WTC11 (cell line): ENCODE measurements around the gene SCRN3. TPM values are rescaled to one million over a fixed set of nuclear protein-coding genes. Genes with fewer than 3 reads are reported as not detected.
"Not testable (repeated sequence)": the region's sequence is repeated elsewhere in the genome, so short reads cannot be mapped to it uniquely, and the experiment has no call there.

Experiments
- ATAC-seq: fragments of 200-7000 bp; cut with Tn5 transposase; 2 replicates; pipeline ENCODE4 v1.10.0; 2021; ENCODE audit warnings: mild to moderate bottlenecking, moderate library complexity
- CTCF ChIA-PET: fragments of 300-600 bp; sonication (Branson Sonifier 250); formaldehyde crosslinking; loops from one replicate; lab custom pipeline; 2021; ENCODE audit warnings: antibody characterized with exemption; lab: Charles Lee
- POLR2A ChIA-PET: fragments of 350-600 bp; sonication (Branson Sonifier 250); formaldehyde crosslinking; loops from one replicate; lab custom pipeline; 2021; ENCODE audit warnings: antibody characterized with exemption; lab: Charles Lee
- DNase-seq: peaks from one replicate; pipeline ENCODE4 v3.0.0; 2021; ENCODE audit warnings: low spot score
- H3K27ac Mint-ChIP-seq: 2 replicates; pipeline ENCODE4 v1.8.0; 2021; ENCODE audit warnings: mixed read lengths
- H3K27me3 Mint-ChIP-seq: 2 replicates; pipeline ENCODE4 v1.8.0; 2021; ENCODE audit warnings: low read depth, mild to moderate bottlenecking, moderate library complexity, mixed read lengths
- H3K36me3 Mint-ChIP-seq: 2 replicates; pipeline ENCODE4 v1.8.0; 2021; ENCODE audit warnings: mixed read lengths
- H3K4me1 Mint-ChIP-seq: 2 replicates; pipeline ENCODE4 v1.8.0; 2022; ENCODE audit warnings: mixed read lengths
- H3K4me3 Mint-ChIP-seq: 2 replicates; pipeline ENCODE4 v1.8.0; 2021; ENCODE audit warnings: mild to moderate bottlenecking, moderate library complexity, mixed read lengths
- H3K9me3 Mint-ChIP-seq: 2 replicates; pipeline ENCODE4 v1.8.0; 2021; ENCODE audit warnings: mixed read lengths
- ATF1 ChIP-seq: sonication (generic); formaldehyde crosslinking; IDR thresholded peaks from 2 replicates; pipeline ENCODE4 v1.8.1; 2023; ENCODE audit warnings: mild to moderate bottlenecking, moderate library complexity, missing genetic modification reagents
- CREM ChIP-seq: sonication (generic); formaldehyde crosslinking; IDR thresholded peaks from 2 replicates; pipeline ENCODE4 v1.8.1; 2022; ENCODE audit warnings: mild to moderate bottlenecking, missing genetic modification reagents, moderate library complexity
- EMX1 ChIP-seq: fragments of 250-450 bp; sonication (Bioruptor Pico); IDR thresholded peaks from 2 replicates; pipeline ENCODE4 v1.8.0; 2021; ENCODE audit warnings: mild to moderate bottlenecking
- FOXP1 ChIP-seq: sonication (generic); formaldehyde crosslinking; IDR thresholded peaks from 2 replicates; pipeline ENCODE4 v1.8.0; 2022; ENCODE audit warnings: missing genetic modification reagents, mild to moderate bottlenecking, moderate library complexity, borderline replicate concordance
- IRF2 ChIP-seq: sonication (generic); formaldehyde crosslinking; IDR thresholded peaks from 2 replicates; pipeline ENCODE4 v1.8.0; 2022; ENCODE audit warnings: low read depth, missing genetic modification reagents, borderline replicate concordance
- MXD4 ChIP-seq: fragments of 250-450 bp; sonication (Bioruptor Pico); IDR thresholded peaks from 2 replicates; pipeline ENCODE4 v1.8.0; 2021; ENCODE audit warnings: mild to moderate bottlenecking, moderate library complexity, borderline replicate concordance
- NR1H2 ChIP-seq: sonication (generic); formaldehyde crosslinking; IDR thresholded peaks from 2 replicates; pipeline ENCODE4 v1.9.0; 2021; ENCODE audit warnings: mild to moderate bottlenecking, moderate library complexity, missing genetic modification reagents
- NR2C2 ChIP-seq: sonication (generic); formaldehyde crosslinking; IDR thresholded peaks from 2 replicates; pipeline ENCODE4 v1.8.0; 2022; ENCODE audit warnings: mild to moderate bottlenecking, missing genetic modification reagents
- SOX15 ChIP-seq: fragments of 250-450 bp; sonication (Bioruptor Pico); IDR thresholded peaks from 2 replicates; pipeline ENCODE4 v1.9.0; 2021; ENCODE audit warnings: mild to moderate bottlenecking
- TP53 ChIP-seq: sonication (generic); formaldehyde crosslinking; IDR thresholded peaks from 2 replicates; pipeline ENCODE4 v1.8.1; 2023; ENCODE audit warnings: mild to moderate bottlenecking, missing genetic modification reagents
- ZNF219 ChIP-seq: sonication (generic); formaldehyde crosslinking; IDR thresholded peaks from 2 replicates; pipeline ENCODE4 v1.8.0; 2023; ENCODE audit warnings: missing genetic modification reagents, mild to moderate bottlenecking, borderline replicate concordance
- ZNF317 ChIP-seq: sonication (generic); formaldehyde crosslinking; IDR thresholded peaks from 2 replicates; pipeline ENCODE4 v1.8.1; 2023; ENCODE audit warnings: low read depth, mild to moderate bottlenecking, moderate library complexity, missing genetic modification reagents, borderline replicate concordance
- ZNF396 ChIP-seq: fragments of 250-450 bp; sonication (Bioruptor Pico); IDR thresholded peaks from 2 replicates; pipeline ENCODE4 v1.8.0; 2021; ENCODE audit warnings: mild to moderate bottlenecking, moderate library complexity, borderline replicate concordance
- total RNA-seq: library from RNA; stranded (reverse); gene quantifications from 3 replicates; pipeline ENCODE4 v1.2.3, GENCODE V29; 2021
- TF ChIP-seq, protein P1 (sequence below): sonication (generic); formaldehyde crosslinking; IDR thresholded peaks from 2 replicates; pipeline ENCODE4 v1.8.0; 2023; ENCODE audit warnings: mild to moderate bottlenecking, missing genetic modification reagents
- TF ChIP-seq, protein P2 (sequence below): sonication (generic); formaldehyde crosslinking; IDR thresholded peaks from 2 replicates; pipeline ENCODE4 v1.8.1; 2023; ENCODE audit warnings: mild to moderate bottlenecking, missing genetic modification reagents, moderate library complexity
- TF ChIP-seq, protein P3 (sequence below): sonication (generic); formaldehyde crosslinking; IDR thresholded peaks from 2 replicates; pipeline ENCODE4 v1.8.1; 2022; ENCODE audit warnings: low read depth, mild to moderate bottlenecking, moderate library complexity, missing genetic modification reagents, borderline replicate concordance
- TF ChIP-seq, protein P4 (sequence below): sonication (generic); formaldehyde crosslinking; IDR thresholded peaks from 2 replicates; pipeline ENCODE4 v1.8.1; 2022; ENCODE audit warnings: mild to moderate bottlenecking, missing genetic modification reagents, moderate library complexity, borderline replicate concordance
- TF ChIP-seq, protein P5 (sequence below): fragments of 250-450 bp; sonication (Bioruptor Pico); IDR thresholded peaks from 2 replicates; pipeline ENCODE4 v1.9.0; 2021; ENCODE audit warnings: mild to moderate bottlenecking

The SCRN3 gene
- total RNA-seq, 1 experiment from 2014 or later = 8.0 TPM

DNA sequence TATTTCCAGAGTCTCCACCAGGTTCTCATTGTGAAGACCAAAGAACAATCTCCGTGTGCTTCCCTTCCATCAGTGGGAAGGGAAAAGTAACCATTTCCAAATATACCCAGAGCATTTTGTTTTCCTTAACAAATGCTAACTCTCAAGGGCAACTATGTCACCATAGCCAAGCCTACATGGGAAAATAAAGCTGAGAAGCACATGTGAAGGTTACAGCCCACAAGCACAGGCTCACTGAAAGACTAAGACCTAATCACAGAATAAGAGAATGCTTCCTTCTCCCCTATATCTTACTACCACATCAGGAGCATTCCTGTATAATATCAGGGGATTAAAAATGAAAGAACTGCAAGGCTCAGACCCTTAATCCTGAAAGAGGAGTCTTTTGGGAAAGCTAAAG, 32.6 kb upstream of the SCRN3 start (continued):
- TF ChIP-seq, protein P1, sequence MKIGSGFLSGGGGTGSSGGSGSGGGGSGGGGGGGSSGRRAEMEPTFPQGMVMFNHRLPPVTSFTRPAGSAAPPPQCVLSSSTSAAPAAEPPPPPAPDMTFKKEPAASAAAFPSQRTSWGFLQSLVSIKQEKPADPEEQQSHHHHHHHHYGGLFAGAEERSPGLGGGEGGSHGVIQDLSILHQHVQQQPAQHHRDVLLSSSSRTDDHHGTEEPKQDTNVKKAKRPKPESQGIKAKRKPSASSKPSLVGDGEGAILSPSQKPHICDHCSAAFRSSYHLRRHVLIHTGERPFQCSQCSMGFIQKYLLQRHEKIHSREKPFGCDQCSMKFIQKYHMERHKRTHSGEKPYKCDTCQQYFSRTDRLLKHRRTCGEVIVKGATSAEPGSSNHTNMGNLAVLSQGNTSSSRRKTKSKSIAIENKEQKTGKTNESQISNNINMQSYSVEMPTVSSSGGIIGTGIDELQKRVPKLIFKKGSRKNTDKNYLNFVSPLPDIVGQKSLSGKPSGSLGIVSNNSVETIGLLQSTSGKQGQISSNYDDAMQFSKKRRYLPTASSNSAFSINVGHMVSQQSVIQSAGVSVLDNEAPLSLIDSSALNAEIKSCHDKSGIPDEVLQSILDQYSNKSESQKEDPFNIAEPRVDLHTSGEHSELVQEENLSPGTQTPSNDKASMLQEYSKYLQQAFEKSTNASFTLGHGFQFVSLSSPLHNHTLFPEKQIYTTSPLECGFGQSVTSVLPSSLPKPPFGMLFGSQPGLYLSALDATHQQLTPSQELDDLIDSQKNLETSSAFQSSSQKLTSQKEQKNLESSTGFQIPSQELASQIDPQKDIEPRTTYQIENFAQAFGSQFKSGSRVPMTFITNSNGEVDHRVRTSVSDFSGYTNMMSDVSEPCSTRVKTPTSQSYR (CRISPR knock-in tag) = no peak
- TF ChIP-seq, protein P2, sequence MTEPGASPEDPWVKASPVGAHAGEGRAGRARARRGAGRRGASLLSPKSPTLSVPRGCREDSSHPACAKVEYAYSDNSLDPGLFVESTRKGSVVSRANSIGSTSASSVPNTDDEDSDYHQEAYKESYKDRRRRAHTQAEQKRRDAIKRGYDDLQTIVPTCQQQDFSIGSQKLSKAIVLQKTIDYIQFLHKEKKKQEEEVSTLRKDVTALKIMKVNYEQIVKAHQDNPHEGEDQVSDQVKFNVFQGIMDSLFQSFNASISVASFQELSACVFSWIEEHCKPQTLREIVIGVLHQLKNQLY (CRISPR knock-in tag) = no peak
- TF ChIP-seq, protein P3, sequence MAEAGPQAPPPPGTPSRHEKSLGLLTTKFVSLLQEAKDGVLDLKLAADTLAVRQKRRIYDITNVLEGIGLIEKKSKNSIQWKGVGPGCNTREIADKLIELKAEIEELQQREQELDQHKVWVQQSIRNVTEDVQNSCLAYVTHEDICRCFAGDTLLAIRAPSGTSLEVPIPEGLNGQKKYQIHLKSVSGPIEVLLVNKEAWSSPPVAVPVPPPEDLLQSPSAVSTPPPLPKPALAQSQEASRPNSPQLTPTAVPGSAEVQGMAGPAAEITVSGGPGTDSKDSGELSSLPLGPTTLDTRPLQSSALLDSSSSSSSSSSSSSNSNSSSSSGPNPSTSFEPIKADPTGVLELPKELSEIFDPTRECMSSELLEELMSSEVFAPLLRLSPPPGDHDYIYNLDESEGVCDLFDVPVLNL (CRISPR knock-in tag) = no peak
- TF ChIP-seq, protein P4, sequence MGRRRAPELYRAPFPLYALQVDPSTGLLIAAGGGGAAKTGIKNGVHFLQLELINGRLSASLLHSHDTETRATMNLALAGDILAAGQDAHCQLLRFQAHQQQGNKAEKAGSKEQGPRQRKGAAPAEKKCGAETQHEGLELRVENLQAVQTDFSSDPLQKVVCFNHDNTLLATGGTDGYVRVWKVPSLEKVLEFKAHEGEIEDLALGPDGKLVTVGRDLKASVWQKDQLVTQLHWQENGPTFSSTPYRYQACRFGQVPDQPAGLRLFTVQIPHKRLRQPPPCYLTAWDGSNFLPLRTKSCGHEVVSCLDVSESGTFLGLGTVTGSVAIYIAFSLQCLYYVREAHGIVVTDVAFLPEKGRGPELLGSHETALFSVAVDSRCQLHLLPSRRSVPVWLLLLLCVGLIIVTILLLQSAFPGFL (CRISPR knock-in tag) = no peak
- no peak for TF ChIP-seq ZNF219
- no peak for TF ChIP-seq FOXP1
- no peak for TF ChIP-seq NR2C2 (CRISPR knock-in tag)

DNA sequence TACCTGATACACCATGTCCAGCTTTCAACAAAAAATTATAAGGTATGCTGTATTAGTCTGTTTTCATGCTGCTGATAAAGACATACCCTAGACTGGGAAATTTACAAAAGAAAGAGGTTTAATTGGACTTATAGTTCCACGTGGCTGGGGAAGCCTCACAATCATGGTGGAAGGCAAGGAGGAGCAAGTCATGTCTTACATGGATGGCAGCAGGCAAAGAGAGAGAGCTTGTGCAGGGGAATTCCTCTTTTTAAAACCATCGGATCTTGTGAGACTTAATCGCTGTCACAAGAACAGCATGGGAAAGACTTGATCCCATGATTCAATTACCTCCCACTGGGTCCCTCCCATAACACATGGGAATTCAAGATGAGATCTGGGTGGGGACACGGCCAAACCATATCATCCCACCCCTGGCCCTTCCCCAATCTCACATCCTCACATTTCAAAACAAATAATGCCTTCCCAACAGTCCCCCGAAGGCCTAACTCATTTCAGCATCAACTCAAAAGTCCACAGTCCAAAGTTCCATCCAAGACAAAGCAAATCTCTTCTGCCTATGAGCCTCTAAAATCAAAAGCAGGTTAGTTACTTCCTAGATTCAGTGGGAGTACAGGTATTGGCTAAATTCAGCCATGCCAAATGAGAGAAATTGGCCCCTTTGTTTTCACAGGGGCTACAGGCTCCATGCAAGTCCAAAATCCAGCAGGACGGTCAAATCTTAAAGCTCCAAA, 31.9 kb upstream of the SCRN3 start:
- DNase-seq, H3K4me3 Mint-ChIP-seq, ATAC-seq, H3K4me1 Mint-ChIP-seq, H3K27me3 Mint-ChIP-seq, CTCF ChIA-PET, H3K27ac Mint-ChIP-seq, POLR2A ChIA-PET: not testable (repeated sequence)
- H3K9me3 Mint-ChIP-seq = peaks cover 46% of the 10 kb centered on the region
- H3K36me3 Mint-ChIP-seq = peaks cover 50% of the 10 kb centered on the region

DNA sequence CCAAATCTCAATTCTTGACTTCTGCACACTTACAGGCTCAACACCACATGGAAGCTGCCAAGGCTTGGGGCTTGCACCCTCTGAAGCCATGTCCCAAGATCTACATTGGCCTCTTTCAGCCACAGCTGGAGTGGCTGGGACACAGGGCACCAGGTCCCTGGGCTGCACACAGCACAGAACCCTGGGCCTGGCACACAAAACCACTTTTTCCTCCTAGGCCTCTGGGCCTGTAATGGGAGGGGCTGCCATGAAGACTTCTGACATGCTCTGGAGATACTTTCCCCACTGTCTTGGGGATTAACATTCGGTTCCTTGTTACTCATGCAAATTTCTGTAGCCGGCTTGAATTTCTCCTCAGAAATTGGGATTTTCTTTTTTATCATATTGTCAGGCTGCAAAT, 30.9 kb upstream of the SCRN3 start:
- ATAC-seq (no peak), DNase-seq (no peak)
- ChIA-PET CTCF (no interaction called here), POLR2A (no interaction called here)
- Mint-ChIP-seq H3K27me3 (peaks cover 3% of the 10 kb centered on the region; the same call in 1 of the 2 replicates), H3K36me3 (peaks cover 47% of the 10 kb centered on the region)
- TF ChIP-seq NR2C2 (CRISPR knock-in tag) = no peak
- TF ChIP-seq SOX15 = no peak
- TF ChIP-seq, protein P5, sequence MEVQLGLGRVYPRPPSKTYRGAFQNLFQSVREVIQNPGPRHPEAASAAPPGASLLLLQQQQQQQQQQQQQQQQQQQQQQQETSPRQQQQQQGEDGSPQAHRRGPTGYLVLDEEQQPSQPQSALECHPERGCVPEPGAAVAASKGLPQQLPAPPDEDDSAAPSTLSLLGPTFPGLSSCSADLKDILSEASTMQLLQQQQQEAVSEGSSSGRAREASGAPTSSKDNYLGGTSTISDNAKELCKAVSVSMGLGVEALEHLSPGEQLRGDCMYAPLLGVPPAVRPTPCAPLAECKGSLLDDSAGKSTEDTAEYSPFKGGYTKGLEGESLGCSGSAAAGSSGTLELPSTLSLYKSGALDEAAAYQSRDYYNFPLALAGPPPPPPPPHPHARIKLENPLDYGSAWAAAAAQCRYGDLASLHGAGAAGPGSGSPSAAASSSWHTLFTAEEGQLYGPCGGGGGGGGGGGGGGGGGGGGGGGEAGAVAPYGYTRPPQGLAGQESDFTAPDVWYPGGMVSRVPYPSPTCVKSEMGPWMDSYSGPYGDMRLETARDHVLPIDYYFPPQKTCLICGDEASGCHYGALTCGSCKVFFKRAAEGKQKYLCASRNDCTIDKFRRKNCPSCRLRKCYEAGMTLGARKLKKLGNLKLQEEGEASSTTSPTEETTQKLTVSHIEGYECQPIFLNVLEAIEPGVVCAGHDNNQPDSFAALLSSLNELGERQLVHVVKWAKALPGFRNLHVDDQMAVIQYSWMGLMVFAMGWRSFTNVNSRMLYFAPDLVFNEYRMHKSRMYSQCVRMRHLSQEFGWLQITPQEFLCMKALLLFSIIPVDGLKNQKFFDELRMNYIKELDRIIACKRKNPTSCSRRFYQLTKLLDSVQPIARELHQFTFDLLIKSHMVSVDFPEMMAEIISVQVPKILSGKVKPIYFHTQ (CRISPR knock-in tag) = no peak
- TF ChIP-seq, protein P4 (CRISPR knock-in tag) = no peak
- TF ChIP-seq TP53 = no peak
- TF ChIP-seq IRF2 (CRISPR knock-in tag) = no peak
- no peak for TF ChIP-seq ATF1 (CRISPR knock-in tag)
- no peak for TF ChIP-seq MXD4
- no peak for TF ChIP-seq ZNF396 (CRISPR knock-in tag)
- no peak for TF ChIP-seq NR1H2 (CRISPR knock-in tag)
- TF ChIP-seq ZNF219 = no peak
- TF ChIP-seq ZNF317 = no peak
- TF ChIP-seq CREM = no peak
- TF ChIP-seq EMX1 = no peak
- TF ChIP-seq, all 79 proteins: peak for 0
- H3K27ac Mint-ChIP-seq = no peak overlapping the region
- H3K4me1 Mint-ChIP-seq = no peaks in the 10 kb centered on the region
- peaks cover 43% of the 10 kb centered on the region for H3K9me3 Mint-ChIP-seq
- H3K4me3 Mint-ChIP-seq = no peak overlapping the region
